Measurements from ENCODE around the gene TBCE. TPM values are rescaled to one million over a fixed set of nuclear protein-coding genes. Genes with fewer than 3 reads are reported as not detected.
"Not testable (repeated sequence)": the region's sequence is repeated elsewhere in the genome, so short reads cannot be mapped to it uniquely, and the experiment has no call there.

The TBCE gene
- total RNA-seq, 1 experiment from 2014 or later = 28.8 TPM

- Histone ChIP-seq H3K4me3 (ENCODE audit: insufficient read depth, low read depth, low read length) (no peak overlapping the region), H3K36me3 (replicated peaks; ENCODE audit: control insufficient read depth, insufficient read depth, low read length) (peaks cover 6% of the 10 kb centered on the region), H3K27me3 (ENCODE audit: control insufficient read depth, insufficient read depth, low read length) (no peaks in the 10 kb centered on the region)
- DNase-seq = no peak
These were observed 30.3 kb upstream of the TBCE start for GRCh38 chr1:235336903-235337302.

- Histone ChIP-seq H3K27me3 (ENCODE audit: control insufficient read depth, insufficient read depth, low read length) (no peaks in the 10 kb centered on the region), H3K36me3 (replicated peaks; ENCODE audit: control insufficient read depth, insufficient read depth, low read length) (peaks cover 6% of the 10 kb centered on the region), H3K4me3 (ENCODE audit: insufficient read depth, low read depth, low read length) (no peak overlapping the region)
- no peak for DNase-seq
These were observed 27.5 kb upstream of the TBCE start for GRCh38 chr1:235339746-235340145.

GRCh38 chr1:235341334-235341733 lies 25.9 kb upstream of the TBCE start:
- Histone ChIP-seq H3K4me3 (ENCODE audit: insufficient read depth, low read depth, low read length) (no peak overlapping the region), H3K36me3 (replicated peaks; ENCODE audit: control insufficient read depth, insufficient read depth, low read length) (peaks cover 6% of the 10 kb centered on the region), H3K27me3 (ENCODE audit: control insufficient read depth, insufficient read depth, low read length) (no peaks in the 10 kb centered on the region)
- DNase-seq = no peak

- H3K36me3 ChIP-seq (replicated peaks; ENCODE audit: control insufficient read depth, insufficient read depth, low read length) = peaks cover 3% of the 10 kb centered on the region
These were observed 25.2 kb upstream of the TBCE start for GRCh38 chr1:235342039-235342438.

GRCh38 chr1:235342471-235342870 lies 24.8 kb upstream of the TBCE start:
- DNase-seq = no peak
- H3K36me3 ChIP-seq (replicated peaks; ENCODE audit: control insufficient read depth, insufficient read depth, low read length) = peaks cover 2% of the 10 kb centered on the region
- H3K4me3 ChIP-seq (ENCODE audit: insufficient read depth, low read depth, low read length) = no peak overlapping the region
- H3K27me3 ChIP-seq (ENCODE audit: control insufficient read depth, insufficient read depth, low read length) = no peaks in the 10 kb centered on the region

More at GRCh38 chr1:235342039-235342438, 25.2 kb upstream of the TBCE start:
- Histone ChIP-seq H3K4me3 (ENCODE audit: insufficient read depth, low read depth, low read length) (no peak overlapping the region), H3K27me3 (ENCODE audit: control insufficient read depth, insufficient read depth, low read length) (no peaks in the 10 kb centered on the region)
- DNase-seq = no peak

- Histone ChIP-seq H3K36me3 (replicated peaks; ENCODE audit: control insufficient read depth, insufficient read depth, low read length) (peaks cover 2% of the 10 kb centered on the region), H3K4me3 (ENCODE audit: insufficient read depth, low read depth, low read length) (no peak overlapping the region), H3K27me3 (ENCODE audit: control insufficient read depth, insufficient read depth, low read length) (no peaks in the 10 kb centered on the region)
- DNase-seq = no peak
These were observed 23.5 kb upstream of the TBCE start for GRCh38 chr1:235343726-235344125.

GRCh38 chr1:235351441-235351840 lies 15.8 kb upstream of the TBCE start:
- no peak for DNase-seq
- H3K36me3 ChIP-seq (replicated peaks; ENCODE audit: control insufficient read depth, insufficient read depth, low read length) = no peaks in the 10 kb centered on the region
- no peak overlapping the region for H3K4me3 ChIP-seq (ENCODE audit: insufficient read depth, low read depth, low read length)
- no peaks in the 10 kb centered on the region for H3K27me3 ChIP-seq (ENCODE audit: control insufficient read depth, insufficient read depth, low read length)

GRCh38 chr1:235351898-235352297 lies 15.3 kb upstream of the TBCE start:
- no peaks in the 10 kb centered on the region for H3K27me3 ChIP-seq (ENCODE audit: control insufficient read depth, insufficient read depth, low read length)
- no peaks in the 10 kb centered on the region for H3K36me3 ChIP-seq (replicated peaks; ENCODE audit: control insufficient read depth, insufficient read depth, low read length)
- no peak for DNase-seq
- H3K4me3 ChIP-seq (ENCODE audit: insufficient read depth, low read depth, low read length) = no peak overlapping the region

GRCh38 chr1:235357485-235358373 lies 9.5 kb upstream of the TBCE start:
- H3K4me3 ChIP-seq (ENCODE audit: insufficient read depth, low read depth, low read length) = no peak overlapping the region
- H3K27me3 ChIP-seq (ENCODE audit: control insufficient read depth, insufficient read depth, low read length) = no peaks in the 10 kb centered on the region
- DNase-seq = peak; percentile 65
- no peaks in the 10 kb centered on the region for H3K36me3 ChIP-seq (replicated peaks; ENCODE audit: control insufficient read depth, insufficient read depth, low read length)

GRCh38 chr1:235358899-235359298 lies 8.3 kb upstream of the TBCE start:
- H3K4me3 ChIP-seq (ENCODE audit: insufficient read depth, low read depth, low read length) = no peak overlapping the region
- no peak for DNase-seq
- no peaks in the 10 kb centered on the region for H3K36me3 ChIP-seq (replicated peaks; ENCODE audit: control insufficient read depth, insufficient read depth, low read length)
- no peaks in the 10 kb centered on the region for H3K27me3 ChIP-seq (ENCODE audit: control insufficient read depth, insufficient read depth, low read length)

GRCh38 chr1:235364189-235364588 lies 3.0 kb upstream of the TBCE start:
- H3K4me3 ChIP-seq (ENCODE audit: insufficient read depth, low read depth, low read length); H3K36me3 ChIP-seq (replicated peaks; ENCODE audit: control insufficient read depth, insufficient read depth, low read length); H3K27me3 ChIP-seq (ENCODE audit: control insufficient read depth, insufficient read depth, low read length); DNase-seq: not testable (repeated sequence)

GRCh38 chr1:235366286-235366685 lies 941 bp upstream of the TBCE start:
- Histone ChIP-seq H3K36me3 (replicated peaks; ENCODE audit: control insufficient read depth, insufficient read depth, low read length) (no peaks in the 10 kb centered on the region), H3K27me3 (ENCODE audit: control insufficient read depth, insufficient read depth, low read length) (no peaks in the 10 kb centered on the region), H3K4me3 (ENCODE audit: insufficient read depth, low read depth, low read length) (no peak overlapping the region)
- no peak for DNase-seq

GRCh38 chr1:235368428-235368827 lies 1.2 kb downstream of the TBCE start:
- Histone ChIP-seq H3K27me3 (ENCODE audit: control insufficient read depth, insufficient read depth, low read length) (no peaks in the 10 kb centered on the region), H3K36me3 (replicated peaks; ENCODE audit: control insufficient read depth, insufficient read depth, low read length) (no peaks in the 10 kb centered on the region), H3K4me3 (ENCODE audit: insufficient read depth, low read depth, low read length) (no peak overlapping the region)
- no peak for DNase-seq

- H3K36me3 ChIP-seq (replicated peaks; ENCODE audit: control insufficient read depth, insufficient read depth, low read length) = no peaks in the 10 kb centered on the region
- no peak overlapping the region for H3K4me3 ChIP-seq (ENCODE audit: insufficient read depth, low read depth, low read length)
- DNase-seq = no peak
- H3K27me3 ChIP-seq (ENCODE audit: control insufficient read depth, insufficient read depth, low read length) = no peaks in the 10 kb centered on the region
These were observed 2.6 kb downstream of the TBCE start for GRCh38 chr1:235369802-235370201.

GRCh38 chr1:235375919-235376605 lies 8.8 kb downstream of the TBCE start:
- Histone ChIP-seq H3K4me3 (ENCODE audit: insufficient read depth, low read depth, low read length) (no peak overlapping the region), H3K36me3 (replicated peaks; ENCODE audit: control insufficient read depth, insufficient read depth, low read length) (peaks cover 4% of the 10 kb centered on the region), H3K27me3 (ENCODE audit: control insufficient read depth, insufficient read depth, low read length) (no peaks in the 10 kb centered on the region)
- DNase-seq = no peak
